Liver (tissue), 9 donors: ENCODE results near the gene GLB1L3. TPM values are rescaled to one million over a fixed set of nuclear protein-coding genes. Genes with fewer than 3 reads are reported as not detected.

ENCODE experiments used
- DNase-seq: peaks from one replicate; pipeline ENCODE4 v3.0.0-alpha.2; 2017; ENCODE audit warnings: low spot score
- H3K27ac ChIP-seq, 2 donors: one replicate each; pipeline ENCODE4 v1.7.0; 2013; ENCODE audit warnings: inconsistent platforms in 2 of 2, low read length in 2 of 2, control low read depth in 1 of 2, low read depth in 1 of 2, mild to moderate bottlenecking in 1 of 2
- H3K27me3 ChIP-seq, 4 donors: one replicate each; pipeline versions ENCODE4 v1.6.1 to v1.7.0; 2013; ENCODE audit warnings: low read length in 3 of 4, inconsistent platforms in 1 of 4, mild to moderate bottlenecking in 1 of 4, moderate library complexity in 1 of 4; ENCODE audit not compliant: control insufficient read depth in 4 of 4, insufficient read depth in 4 of 4
- H3K36me3 ChIP-seq, 4 donors: one replicate each; pipeline versions ENCODE4 v1.6.1 to v1.7.0; 2013; ENCODE audit warnings: low read length in 3 of 4, mild to moderate bottlenecking in 3 of 4, low read depth in 1 of 4, moderate library complexity in 1 of 4; ENCODE audit not compliant: control insufficient read depth in 4 of 4, insufficient read depth in 3 of 4
- H3K4me1 ChIP-seq, 4 donors: one replicate each; pipeline versions ENCODE4 v1.6.1 to v1.7.0; 2013; ENCODE audit warnings: low read length in 3 of 4, mild to moderate bottlenecking in 3 of 4, moderate library complexity in 1 of 4; ENCODE audit not compliant: control insufficient read depth in 4 of 4, insufficient read depth in 4 of 4
- H3K4me3 ChIP-seq, 3 donors: one replicate each; pipeline versions ENCODE4 v1.6.1 to v1.7.0; 2013; ENCODE audit warnings: low read length in 3 of 3, control low read depth in 1 of 3, low read depth in 1 of 3, mild to moderate bottlenecking in 1 of 3
- H3K9ac ChIP-seq, 2 donors: one replicate each; pipeline ENCODE4 v1.7.0; 2013; ENCODE audit warnings: low read length in 2 of 2, mild to moderate bottlenecking in 2 of 2, moderate library complexity in 2 of 2, control low read depth in 1 of 2, low read depth in 1 of 2
- H3K9me3 ChIP-seq, 4 donors: one replicate each; pipeline versions ENCODE4 v1.6.1 to v1.7.0; 2013; ENCODE audit warnings: low read length in 3 of 4; ENCODE audit not compliant: control insufficient read depth in 4 of 4
- ATF3 ChIP-seq: IDR thresholded peaks from 2 replicates; pipeline ENCODE4 v1.6.1; 2016; ENCODE audit warnings: antibody characterized with exemption
- CTCF ChIP-seq: fragments of 150-350 bp; IDR thresholded peaks from 2 replicates; pipeline ENCODE4 v1.5.1; 2017; ENCODE audit warnings: improper control_type of control experiment, low read depth, low read length; ENCODE audit not compliant: missing input control
- EGR1 ChIP-seq, 2 donors: IDR thresholded peaks; 2 replicates each; pipeline ENCODE4 v1.6.1; 2016 to 2018; ENCODE audit warnings: antibody characterized with exemption in 2 of 2, low read depth in 2 of 2
- FOXA1 ChIP-seq: IDR thresholded peaks from 2 replicates; pipeline ENCODE4 v1.6.1; 2016; ENCODE audit warnings: antibody characterized with exemption
- FOXA2 ChIP-seq: IDR thresholded peaks from 2 replicates; pipeline ENCODE4 v1.6.1; 2016; ENCODE audit warnings: antibody characterized with exemption
- GABPA ChIP-seq, 2 donors: IDR thresholded peaks in 1 of 2; conservative IDR thresholded peaks in 1 of 2; 2 replicates each; pipeline ENCODE4 v1.6.1; 2016; ENCODE audit warnings: antibody characterized with exemption in 2 of 2, mild to moderate bottlenecking in 1 of 2, moderate library complexity in 1 of 2
- HNF4A ChIP-seq, 2 donors: conservative IDR thresholded peaks; 2 replicates each; pipeline ENCODE4 v1.6.1; 2016; ENCODE audit warnings: antibody characterized with exemption in 2 of 2, mild to moderate bottlenecking in 2 of 2
- HNF4G ChIP-seq: IDR thresholded peaks from 2 replicates; pipeline ENCODE4 v1.6.1; 2016; ENCODE audit warnings: antibody characterized with exemption
- JUND ChIP-seq, 2 donors: IDR thresholded peaks; 2 replicates each; pipeline ENCODE4 v1.6.1; 2016; ENCODE audit warnings: antibody characterized with exemption in 2 of 2
- NR2F2 ChIP-seq: IDR thresholded peaks from 2 replicates; pipeline ENCODE4 v1.6.1; 2016; ENCODE audit warnings: antibody characterized with exemption
- RAD21 ChIP-seq, 2 donors: IDR thresholded peaks; 2 replicates each; pipeline ENCODE4 v1.6.1; 2016; ENCODE audit warnings: antibody characterized with exemption in 2 of 2, mild to moderate bottlenecking in 2 of 2
- REST ChIP-seq: IDR thresholded peaks from 2 replicates; pipeline ENCODE4 v1.6.1; 2016; ENCODE audit warnings: antibody characterized with exemption, mild to moderate bottlenecking
- SP1 ChIP-seq: IDR thresholded peaks from 2 replicates; pipeline ENCODE4 v1.6.1; 2018; ENCODE audit warnings: antibody characterized with exemption, mild to moderate bottlenecking
- TAF1 ChIP-seq: conservative IDR thresholded peaks from 2 replicates; pipeline ENCODE4 v1.6.1; 2016; ENCODE audit warnings: antibody characterized with exemption, mild to moderate bottlenecking
- YY1 ChIP-seq: IDR thresholded peaks from 2 replicates; pipeline ENCODE4 v1.6.1; 2016; ENCODE audit warnings: antibody characterized with exemption, mild to moderate bottlenecking
- ZBTB33 ChIP-seq: IDR thresholded peaks from 2 replicates; pipeline ENCODE4 v1.6.1; 2016; ENCODE audit warnings: antibody characterized with exemption
- WGBS: extraction: QIAGEN DNeasy Blood & Tissue Kit; methylation state at CpG from one replicate; pipeline ENCODE4 v1.1.7; 2013; 5-methylcytosine and 5-hydroxymethylcytosine counted together
- polyA plus RNA-seq, 2 donors: library from polyadenylated mRNA; stranded (reverse) in 1 of 2; unstranded in 1 of 2; fragments of 200-250 nt in 1 of 2; fragments of >200 nt in 1 of 2; fragmentation: Nextera tagmentation in 1 of 2; extraction: Ambion mirVana in 1 of 2; gene quantifications; one replicate each; pipeline versions ENCODE4 v1.2.1 to v1.2.3, GENCODE V29; 2013 to 2015
- total RNA-seq, 2 donors: library from RNA; depleted of rRNA; stranded (reverse); fragments of >200 nt; gene quantifications; one replicate each; pipeline ENCODE4 v1.2.3, GENCODE V29; 2014
- TF ChIP-seq, protein P1 (sequence below): IDR thresholded peaks from 2 replicates; pipeline ENCODE4 v1.6.1; 2016; ENCODE audit warnings: antibody characterized with exemption
- donor health status: healthy.
- donor health status: healthy.
- donor health status: healthy.
- donor health status: healthy.
- donor health status: healthy.

Gene GLB1L3
- total and polyA plus RNA-seq, 4 donors: 0.08 TPM; not detected in 3

DNA sequence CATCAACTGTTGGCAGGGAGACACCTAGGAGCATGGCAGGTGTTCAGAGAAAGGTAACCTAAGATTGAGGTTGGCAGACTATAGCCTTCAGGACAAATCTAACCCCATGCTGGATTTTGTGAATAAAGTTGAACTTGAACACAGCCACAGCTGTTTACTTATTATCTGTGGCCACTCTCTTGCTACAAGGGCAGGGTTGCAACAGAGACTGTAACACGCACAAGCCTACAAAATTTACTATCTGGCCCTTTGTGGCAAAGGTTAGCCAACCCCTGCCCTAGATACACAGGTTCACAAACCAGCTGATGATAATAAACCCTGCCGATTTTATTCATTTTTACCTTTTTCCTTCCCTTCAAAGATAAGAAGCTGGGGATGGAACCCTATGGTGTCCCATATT lies 25.5 kb upstream of the GLB1L3 start (continued):
- TF ChIP-seq ZBTB33 (peak; percentile 87), SP1 (peak; percentile 99), HNF4A (conservative IDR thresholded peaks at IDR 0.05) (peak; percentile 88 to 94)

DNA sequence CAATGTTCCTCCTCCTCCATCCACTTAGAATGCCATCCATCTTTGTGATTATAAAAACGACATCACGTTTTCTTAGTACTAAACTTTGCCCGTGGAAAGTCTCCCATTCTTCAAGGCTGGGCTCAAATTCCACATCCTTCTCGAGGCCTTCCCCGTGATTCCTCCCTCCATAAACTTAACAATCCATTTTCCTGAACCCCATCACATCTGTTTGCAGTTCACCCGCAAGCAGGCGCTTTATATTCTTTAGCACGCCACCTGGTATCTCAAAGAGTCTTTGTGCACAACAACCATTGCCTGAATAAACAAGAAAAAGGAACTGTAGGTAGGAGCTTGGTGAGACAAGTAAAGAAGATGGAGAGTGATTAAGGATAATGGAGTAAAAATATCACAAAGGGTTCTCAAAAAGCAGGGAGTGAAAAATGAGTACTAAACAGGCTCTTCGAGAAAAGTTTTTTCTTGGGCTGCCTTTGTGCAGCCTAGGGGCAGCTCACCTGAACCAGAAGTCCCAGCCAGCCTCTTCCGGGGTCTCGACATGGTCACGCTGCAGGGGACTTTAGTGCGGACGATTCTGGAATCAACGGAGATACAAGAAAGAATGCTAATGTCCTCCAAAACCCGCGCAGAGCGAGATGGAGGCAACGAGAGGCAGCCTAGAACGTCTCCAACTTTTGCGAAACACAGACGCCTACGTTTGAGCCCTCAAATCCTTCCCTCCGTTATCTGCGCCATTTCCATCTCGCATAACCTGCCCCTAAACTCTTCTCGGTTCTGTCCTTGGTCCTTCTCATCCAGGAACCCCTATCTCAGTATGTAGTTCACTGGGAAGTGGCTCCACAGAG lies 23.6 kb upstream of the GLB1L3 start:
- H3K4me1 ChIP-seq: peaks cover 11 to 34% (median 30%) of the 10 kb centered on the region in 4 donors
- TF ChIP-seq EGR1 (IDR thresholded peaks at IDR 0.05; ENCODE audit: low read depth in 2 of 2): no peak
- TF ChIP-seq YY1: peak; percentile 50
- no peak for TF ChIP-seq SP1
- no peaks in the 10 kb centered on the region for H3K9me3 ChIP-seq
- WGBS: 8% methylated on average over 27 of the region's 27 CpGs
- peak overlapping the region; percentile 79 to 81 for H3K27ac ChIP-seq
- no peaks in the 10 kb centered on the region for H3K27me3 ChIP-seq
- peak overlapping the region; percentile 90 to 100 (median 91) for H3K4me3 ChIP-seq
- peaks cover 0 to 20% (median 17%) of the 10 kb centered on the region in 4 donors for H3K36me3 ChIP-seq
- peak; percentile 39 for DNase-seq
- peak overlapping the region; percentile 55 to 98 for H3K9ac ChIP-seq

GRCh38 chr11:134253188-134253993 lies 22.8 kb upstream of the GLB1L3 start, which contains the start of the genes ACAD8 and THYN1:
ACAD8 (plus strand) TSS chr11:134253568; CDS start chr11:134253601, 33 bp downstream.
THYN1 (minus strand) TSS chr11:134253352; CDS start chr11:134252882, 470 bp downstream.
- peak within 1 kb of the TSS; percentile 71 to 98 for H3K9ac ChIP-seq
- H3K9me3 ChIP-seq: no peaks in the 10 kb centered on the region
- peak within 1 kb of the TSS; percentile 91 to 100 (median 91) for H3K4me3 ChIP-seq
- H3K27ac ChIP-seq: peak within 1 kb of the TSS; percentile 79 to 81
- WGBS: under 1% methylated on average over 70 of the region's 70 CpGs
- DNase-seq: peak; percentile 94
- peaks cover 11 to 34% (median 30%) of the 10 kb centered on the region in 4 donors for H3K4me1 ChIP-seq
- no peaks in the 10 kb centered on the region for H3K27me3 ChIP-seq
- H3K36me3 ChIP-seq: peaks cover 0 to 15% (median 11%) of the 10 kb centered on the region in 4 donors
- TF ChIP-seq ZBTB33 (peak; percentile 60), FOXA2 (no peak), ATF3 (no peak), YY1 (peak; percentile 77), REST (peak; percentile 83), GABPA (IDR thresholded peaks at IDR 0.05 in 1 of 2, conservative IDR thresholded peaks at IDR 0.05 in 1 of 2) (peak in 1 of 2 donors; percentile 29), EGR1 (IDR thresholded peaks at IDR 0.05; ENCODE audit: low read depth in 2 of 2) (peak in 1 of 2 donors; percentile 32), RAD21 (IDR thresholded peaks at IDR 0.05) (peak; percentile 45 to 49), FOXA1 (no peak), HNF4G (no peak), HNF4A (conservative IDR thresholded peaks at IDR 0.05) (no peak), NR2F2 (peak; percentile 55), SP1 (peak; percentile 74), JUND (IDR thresholded peaks at IDR 0.05) (no peak), CTCF (peak; percentile 51), TAF1 (peak; percentile 54)
- TF ChIP-seq, protein P1, sequence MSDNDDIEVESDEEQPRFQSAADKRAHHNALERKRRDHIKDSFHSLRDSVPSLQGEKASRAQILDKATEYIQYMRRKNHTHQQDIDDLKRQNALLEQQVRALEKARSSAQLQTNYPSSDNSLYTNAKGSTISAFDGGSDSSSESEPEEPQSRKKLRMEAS: peak; percentile 61
